Trophoblast cell (in vitro differentiated cells and primary cell): ENCODE measurements around the gene CTSH.
"Not testable (repeated sequence)": the region's sequence is repeated elsewhere in the genome, so short reads cannot be mapped to it uniquely, and the experiment has no call there.

Experiments
- DNase-seq, 2 donors: peaks; one replicate each; pipeline ENCODE4 v3.0.0-alpha.2; 2016
- H2AFZ ChIP-seq: 2 replicates; pipeline ENCODE4 v1.6.1; 2013; ENCODE audit warnings: low read length, moderate library complexity, mild to moderate bottlenecking; ENCODE audit not compliant: insufficient read depth, poor library complexity
- H2AK5ac ChIP-seq: 2 replicates; pipeline ENCODE4 v1.6.1; 2013; ENCODE audit warnings: mild to moderate bottlenecking, low read length
- H2BK120ac ChIP-seq: 2 replicates; pipeline ENCODE4 v1.6.1; 2013; ENCODE audit warnings: low read length, mild to moderate bottlenecking, moderate library complexity; ENCODE audit not compliant: insufficient read depth, poor library complexity
- H2BK12ac ChIP-seq: 2 replicates; pipeline ENCODE4 v1.6.1; 2013; ENCODE audit warnings: mild to moderate bottlenecking, low read length, moderate library complexity
- H2BK5ac ChIP-seq: 2 replicates; pipeline ENCODE4 v1.6.1; 2013; ENCODE audit warnings: low read length, low read depth, moderate library complexity, mild to moderate bottlenecking; ENCODE audit not compliant: poor library complexity
- H3K14ac ChIP-seq: 2 replicates; pipeline ENCODE4 v1.6.1; 2013; ENCODE audit warnings: mild to moderate bottlenecking, low read length
- H3K18ac ChIP-seq: 2 replicates; pipeline ENCODE4 v1.6.1; 2013; ENCODE audit warnings: mild to moderate bottlenecking, low read length
- H3K23ac ChIP-seq: 2 replicates; pipeline ENCODE4 v1.6.1; 2013; ENCODE audit warnings: low read length
- H3K27ac ChIP-seq: 2 replicates; pipeline ENCODE4 v1.5.1; 2013; ENCODE audit warnings: low read depth, mild to moderate bottlenecking, inconsistent platforms, low read length, moderate library complexity
- H3K27me3 ChIP-seq: 2 replicates; pipeline ENCODE4 v1.6.1; 2013; ENCODE audit warnings: inconsistent platforms, mild to moderate bottlenecking, low read length, moderate library complexity; ENCODE audit not compliant: insufficient read depth
- H3K36me3 ChIP-seq, 2 experiments: 1 replicate in 1 of 2; 2 replicates in 1 of 2; pipeline ENCODE4 v1.6.1; 2013; ENCODE audit warnings: low read length in 2 of 2, mild to moderate bottlenecking in 2 of 2, moderate library complexity in 1 of 2; ENCODE audit not compliant: insufficient read depth in 2 of 2, control insufficient read depth in 1 of 2
- H3K4ac ChIP-seq: 2 replicates; pipeline ENCODE4 v1.6.1; 2013; ENCODE audit warnings: low read depth, mild to moderate bottlenecking, low read length, moderate library complexity
- H3K4me1 ChIP-seq, 2 experiments: 1 replicate in 1 of 2; 2 replicates in 1 of 2; pipeline ENCODE4 v1.6.1; 2013; ENCODE audit warnings: low read length in 2 of 2, mild to moderate bottlenecking in 2 of 2, moderate library complexity in 1 of 2; ENCODE audit not compliant: insufficient read depth in 2 of 2, control insufficient read depth in 1 of 2
- H3K4me2 ChIP-seq: 2 replicates; pipeline ENCODE4 v1.6.1; 2013; ENCODE audit warnings: inconsistent platforms, mild to moderate bottlenecking, low read length, moderate library complexity
- H3K4me3 ChIP-seq: 2 replicates; pipeline ENCODE4 v1.5.1; 2013; ENCODE audit warnings: mild to moderate bottlenecking, low read depth, low read length, inconsistent platforms
- H3K79me1 ChIP-seq: one replicate; pipeline ENCODE4 v1.6.1; 2013; ENCODE audit warnings: low read length
- H3K79me2 ChIP-seq: 2 replicates; pipeline ENCODE4 v1.6.1; 2013; ENCODE audit warnings: low read length, mild to moderate bottlenecking; ENCODE audit not compliant: control insufficient read depth, insufficient read depth, poor library complexity
- H3K9ac ChIP-seq: 2 replicates; pipeline ENCODE4 v1.6.1; 2013; ENCODE audit warnings: mild to moderate bottlenecking, low read length
- H3K9me3 ChIP-seq: 2 replicates; pipeline ENCODE4 v1.6.1; 2013; ENCODE audit warnings: low read depth, mild to moderate bottlenecking, control low read depth, inconsistent platforms, low read length; ENCODE audit not compliant: insufficient read depth
- H4K12ac ChIP-seq: 2 replicates; pipeline ENCODE4 v1.6.1; 2013; ENCODE audit warnings: low read depth, mild to moderate bottlenecking, low read length, moderate library complexity
- H4K8ac ChIP-seq: 2 replicates; pipeline ENCODE4 v1.6.1; 2013; ENCODE audit warnings: low read depth, mild to moderate bottlenecking, low read length, moderate library complexity
- H4K91ac ChIP-seq: one replicate; pipeline ENCODE4 v1.6.1; 2013; ENCODE audit warnings: low read depth, mild to moderate bottlenecking, low read length, moderate library complexity
- WGBS: extraction: QIAGEN DNeasy Blood & Tissue Kit; methylation state at CpG from one replicate; pipeline ENCODE4 v1.1.7; 2013; ENCODE audit warnings: missing lambda C conversion rate; ENCODE audit not compliant: insufficient read length, insufficient coverage; ENCODE audit errors: extremely low coverage; 5-methylcytosine and 5-hydroxymethylcytosine counted together

CTSH gene

DNA sequence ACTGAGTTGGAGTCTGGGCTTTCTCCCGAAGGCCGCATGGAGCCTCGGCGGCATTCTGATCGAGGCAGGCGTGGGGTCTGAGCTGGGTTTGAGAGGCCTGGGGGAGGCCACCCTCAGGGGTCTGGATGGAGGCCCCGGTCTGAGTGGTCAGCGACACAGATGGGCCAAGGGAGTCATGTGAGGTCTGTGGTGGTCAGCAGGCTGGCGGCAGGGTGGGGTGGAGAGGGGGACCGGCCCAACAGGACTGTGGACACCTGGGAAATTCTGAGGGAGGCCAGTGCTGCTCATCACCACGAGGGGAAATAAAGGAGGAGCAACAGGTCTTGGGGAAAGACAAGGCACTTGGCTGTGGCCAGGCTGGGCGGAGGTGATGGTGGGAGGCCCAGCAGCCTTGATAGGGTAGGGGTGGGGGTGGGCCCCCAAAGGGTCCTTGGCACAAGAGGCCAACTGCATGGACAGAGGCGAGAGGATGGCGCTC, 16.2 kb downstream of the CTSH start:
- Histone ChIP-seq H3K79me1 (no peaks in the 10 kb centered on the region), H3K23ac (no peak overlapping the region), H2BK120ac (no peak overlapping the region), H4K91ac (no peak overlapping the region), H2BK5ac (no peak overlapping the region), H3K4ac (no peak overlapping the region), H3K9me3 (peaks cover 3% of the 10 kb centered on the region), H2AK5ac (no peak overlapping the region), H4K8ac (no peak overlapping the region), H2BK12ac (no peak overlapping the region), H3K79me2 (no peaks in the 10 kb centered on the region), H3K9ac (no peak overlapping the region), H3K4me2 (no peak overlapping the region), H3K4me3 (no peak overlapping the region), H4K12ac (no peak overlapping the region), H3K4me1 (no peaks in the 10 kb centered on the region), H2AFZ (no peak overlapping the region), H3K27ac (no peak overlapping the region), H3K14ac (no peak overlapping the region), H3K18ac (no peak overlapping the region), H3K27me3 (no peaks in the 10 kb centered on the region), H3K36me3 (peaks cover 14 to 26% of the 10 kb centered on the region in 2 experiments)
- no CpG with 5 or more reads among the region's 14 CpGs for WGBS
- DNase-seq, result no peak

DNA sequence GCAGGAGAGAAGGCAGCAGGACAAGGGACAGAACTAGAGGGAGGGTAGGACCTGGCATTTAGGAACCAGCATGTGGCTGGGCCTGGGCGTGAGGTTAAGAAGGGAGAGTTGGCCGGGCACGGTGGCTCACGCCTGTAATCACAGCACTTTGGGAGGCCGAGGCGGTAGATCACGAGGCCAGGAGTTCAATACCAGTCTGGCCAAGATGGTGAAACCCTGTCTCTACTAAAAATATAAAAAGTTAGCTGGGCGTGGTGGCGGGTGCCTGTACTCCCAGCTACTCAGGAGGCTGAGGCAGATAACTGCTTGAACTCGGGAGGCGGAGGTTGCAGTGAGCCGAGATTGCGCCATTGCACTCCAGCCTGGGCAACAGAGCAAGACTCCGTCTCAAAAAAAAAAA, 16.7 kb downstream of the CTSH start:
- H3K4me2 ChIP-seq, H4K91ac ChIP-seq, H3K4me1 ChIP-seq, H2BK120ac ChIP-seq, H3K18ac ChIP-seq, H4K8ac ChIP-seq, H3K9ac ChIP-seq, H3K4me3 ChIP-seq, H3K79me2 ChIP-seq, H2AFZ ChIP-seq, DNase-seq, H3K9me3 ChIP-seq, H4K12ac ChIP-seq, H3K79me1 ChIP-seq, H2BK5ac ChIP-seq, H3K27me3 ChIP-seq, H3K4ac ChIP-seq, H3K27ac ChIP-seq, H3K14ac ChIP-seq, H2BK12ac ChIP-seq, H3K23ac ChIP-seq, H2AK5ac ChIP-seq: not testable (repeated sequence)
- peaks cover 18 to 28% of the 10 kb centered on the region in 2 experiments for H3K36me3 ChIP-seq
- no CpG with 5 or more reads among the region's 14 CpGs for WGBS

DNA sequence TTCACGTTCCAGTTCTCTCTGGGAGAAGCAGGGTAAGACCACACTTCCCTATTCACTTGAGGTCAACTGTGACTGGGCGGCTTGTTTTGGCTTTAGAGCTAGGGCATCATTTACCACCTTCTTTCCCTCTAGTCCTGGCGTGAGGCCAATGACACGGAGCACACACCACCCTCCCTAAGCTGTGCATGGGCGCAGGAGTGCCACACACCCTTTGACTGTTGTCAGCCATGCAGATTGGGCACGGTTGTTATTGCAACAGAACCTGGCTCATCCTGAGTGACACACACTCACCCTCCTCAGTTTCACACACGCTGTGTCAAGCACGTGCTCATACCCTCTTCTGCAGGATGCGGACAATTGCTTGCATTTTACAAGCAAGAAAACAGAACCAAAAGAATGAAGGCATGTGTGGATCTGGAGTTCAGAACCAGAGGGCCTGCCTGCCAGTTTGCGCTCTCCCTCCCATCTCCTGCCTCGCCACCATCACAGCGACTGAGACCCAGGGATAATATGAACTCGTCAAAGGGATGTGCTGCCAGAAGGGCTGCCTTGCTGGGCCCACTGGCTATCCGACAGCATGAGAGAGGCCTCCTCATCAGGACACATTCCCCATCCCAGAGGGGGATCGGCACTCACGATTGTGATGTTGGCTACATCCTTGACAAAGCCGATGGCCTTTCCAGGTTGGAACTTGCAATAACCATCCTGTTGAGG, 17.6 kb downstream of the CTSH start:
- peaks cover 24 to 36% of the 10 kb centered on the region in 2 experiments for H3K36me3 ChIP-seq
- H3K4me3 ChIP-seq, result no peak overlapping the region
- no peak overlapping the region for H3K9ac ChIP-seq
- no peaks in the 10 kb centered on the region for H3K4me1 ChIP-seq
- H3K79me2 ChIP-seq, result no peaks in the 10 kb centered on the region
- H3K4ac ChIP-seq, result no peak overlapping the region
- no peak overlapping the region for H3K14ac ChIP-seq
- no peak overlapping the region for H2BK5ac ChIP-seq
- H3K27ac ChIP-seq, result no peak overlapping the region
- H2BK120ac ChIP-seq, result no peak overlapping the region
- no peak overlapping the region for H2BK12ac ChIP-seq
- no peak for DNase-seq
- H3K4me2 ChIP-seq, result no peak overlapping the region
- H3K27me3 ChIP-seq, result no peaks in the 10 kb centered on the region
- H4K91ac ChIP-seq, result no peak overlapping the region
- H3K9me3 ChIP-seq, result peaks cover 1% of the 10 kb centered on the region
- H4K12ac ChIP-seq, result no peak overlapping the region
- no peaks in the 10 kb centered on the region for H3K79me1 ChIP-seq
- WGBS, result no CpG with 5 or more reads among the region's 17 CpGs
- no peak overlapping the region for H3K23ac ChIP-seq
- H4K8ac ChIP-seq, result no peak overlapping the region
- H3K18ac ChIP-seq, result no peak overlapping the region
- no peak overlapping the region for H2AFZ ChIP-seq
- no peak overlapping the region for H2AK5ac ChIP-seq

DNA sequence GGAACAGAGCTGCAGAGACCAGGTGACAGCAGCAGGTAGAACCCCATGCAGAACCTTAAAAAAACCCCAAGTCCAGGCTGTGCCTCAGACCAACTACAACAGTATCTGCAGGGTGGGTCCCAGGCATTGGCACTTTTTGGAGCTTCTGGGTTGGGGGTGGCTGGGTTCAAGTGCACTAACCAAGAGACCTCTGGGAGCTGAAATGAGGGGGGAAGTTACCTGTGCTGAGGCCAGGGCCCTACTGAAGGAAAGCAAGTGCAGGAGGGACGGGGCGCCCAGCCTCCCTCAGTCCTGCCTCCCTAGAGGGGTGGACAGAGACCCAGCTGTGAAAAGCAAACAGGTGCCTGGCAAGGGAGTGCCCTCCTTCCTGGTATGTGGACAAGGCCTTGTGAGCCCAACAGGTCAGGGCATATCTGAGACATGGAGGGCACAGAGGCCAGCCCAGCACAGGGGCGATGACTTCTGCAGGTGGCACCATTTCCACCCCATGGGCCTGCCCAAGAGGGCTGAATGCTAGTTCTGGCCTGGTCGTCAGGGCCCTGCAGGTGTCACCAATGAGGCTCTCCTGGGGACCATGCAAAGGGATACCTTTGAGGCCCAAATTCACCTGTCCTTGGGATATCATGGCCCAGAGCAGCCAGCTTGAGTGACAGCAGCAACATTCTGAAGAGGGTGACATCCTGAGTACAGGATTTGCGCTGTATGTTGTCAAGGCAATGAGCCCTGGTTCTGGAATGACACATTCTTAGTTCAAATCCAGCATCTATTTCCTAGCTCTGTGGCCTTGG, 18.7 kb downstream of the CTSH start:
- Histone ChIP-seq H3K4ac (no peak overlapping the region), H3K4me1 (no peaks in the 10 kb centered on the region), H3K27me3 (no peaks in the 10 kb centered on the region), H2BK12ac (no peak overlapping the region), H3K36me3 (peaks cover 34 to 46% of the 10 kb centered on the region in 2 experiments), H3K79me2 (no peaks in the 10 kb centered on the region), H3K9ac (no peak overlapping the region), H3K23ac (no peak overlapping the region), H2AK5ac (no peak overlapping the region), H3K79me1 (no peaks in the 10 kb centered on the region), H3K4me2 (no peak overlapping the region), H3K18ac (no peak overlapping the region), H2AFZ (no peak overlapping the region), H4K91ac (no peak overlapping the region), H3K9me3 (peaks cover 1% of the 10 kb centered on the region), H2BK120ac (no peak overlapping the region), H2BK5ac (no peak overlapping the region), H3K14ac (no peak overlapping the region), H3K27ac (no peak overlapping the region), H4K12ac (no peak overlapping the region), H3K4me3 (no peak overlapping the region), H4K8ac (no peak overlapping the region)
- no peak for DNase-seq
- WGBS, result no CpG with 5 or more reads among the region's 5 CpGs
